GM23338 (cell line): ENCODE results near the gene CHN1. TPM values are rescaled to one million over a fixed set of nuclear protein-coding genes. Genes with fewer than 3 reads are reported as not detected.
A peak's percentile ranks its signal among the peaks of the same experiment; 100 is the strongest.

ENCODE experiments used
- ATAC-seq: fragments of 200-7000 bp; cut with Tn5 transposase; 3 replicates; pipeline ENCODE4 v1.9.1; 2020
- DNase-seq: peaks from one replicate; pipeline ENCODE4 v3.0.0-alpha.2; 2015; ENCODE audit warnings: low spot score
- H2AFZ ChIP-seq: fragments of 200-600 bp; sonication (generic); 2 replicates; pipeline ENCODE4 v1.8.0; 2016; ENCODE audit warnings: antibody characterized with exemption, mild to moderate bottlenecking, moderate library complexity
- H3F3A ChIP-seq: fragments of 200-600 bp; sonication (generic); replicated peaks from 2 replicates; pipeline ENCODE4 v1.8.0; 2017; ENCODE audit warnings: antibody characterized with exemption, mixed run types, low read depth
- H3K27ac ChIP-seq: fragments of 200-600 bp; sonication (generic); 2 replicates; pipeline ENCODE4 v1.6.1; 2016; ENCODE audit warnings: low read depth
- H3K27me3 ChIP-seq: fragments of 200-600 bp; sonication (generic); 2 replicates; pipeline ENCODE4 v1.8.0; 2016; ENCODE audit warnings: mild to moderate bottlenecking, mixed run types, moderate library complexity; ENCODE audit not compliant: insufficient read depth
- H3K36me3 ChIP-seq: fragments of 200-600 bp; sonication (generic); 2 replicates; pipeline ENCODE4 v1.8.0; 2016; ENCODE audit warnings: mild to moderate bottlenecking; ENCODE audit not compliant: insufficient read depth
- H3K4me1 ChIP-seq: fragments of 200-600 bp; sonication (generic); 2 replicates; pipeline ENCODE4 v1.8.0; 2016; ENCODE audit warnings: mild to moderate bottlenecking, moderate library complexity; ENCODE audit not compliant: insufficient read depth
- H3K4me2 ChIP-seq: fragments of 200-600 bp; sonication (generic); 2 replicates; pipeline ENCODE4 v1.7.1; 2017; ENCODE audit warnings: mixed run types
- H3K4me3 ChIP-seq: fragments of 200-600 bp; sonication (generic); 2 replicates; pipeline ENCODE4 v1.6.1; 2016; ENCODE audit warnings: mixed run types
- H3K79me2 ChIP-seq: fragments of 200-600 bp; sonication (generic); replicated peaks from 2 replicates; pipeline ENCODE4 v1.8.0; 2017; ENCODE audit warnings: mild to moderate bottlenecking; ENCODE audit not compliant: insufficient read depth
- H3K9me2 ChIP-seq: fragments of 200-600 bp; sonication (generic); 2 replicates; pipeline ENCODE4 v1.8.0; 2017; ENCODE audit not compliant: insufficient read depth
- H4K20me1 ChIP-seq: fragments of 200-600 bp; sonication (generic); replicated peaks from 2 replicates; pipeline ENCODE4 v1.8.0; 2017; ENCODE audit warnings: mild to moderate bottlenecking; ENCODE audit not compliant: insufficient read depth
- H3K27ac Mint-ChIP-seq: 2 replicates; pipeline ENCODE4 v1.8.0; 2020; ENCODE audit warnings: inconsistent platforms, mild to moderate bottlenecking, moderate library complexity, mixed read lengths
- H3K27me3 Mint-ChIP-seq: 3 replicates; pipeline ENCODE4 v1.8.0; 2022; ENCODE audit warnings: low read depth, mild to moderate bottlenecking, moderate library complexity, mixed read lengths, inconsistent platforms; ENCODE audit not compliant: insufficient read depth, poor library complexity
- H3K36me3 Mint-ChIP-seq: 3 replicates; pipeline ENCODE4 v1.8.0; 2021; ENCODE audit warnings: low read depth, mild to moderate bottlenecking, inconsistent platforms, moderate library complexity, mixed read lengths
- H3K4me1 Mint-ChIP-seq: 3 replicates; pipeline ENCODE4 v1.8.0; 2020; ENCODE audit warnings: mild to moderate bottlenecking, inconsistent platforms, mixed read lengths
- H3K4me3 Mint-ChIP-seq: 3 replicates; pipeline ENCODE4 v1.8.0; 2021; ENCODE audit warnings: moderate library complexity, mild to moderate bottlenecking, inconsistent platforms, mixed read lengths
- H3K9me3 Mint-ChIP-seq: 3 replicates; pipeline ENCODE4 v1.8.0; 2020; ENCODE audit warnings: moderate library complexity, mild to moderate bottlenecking, inconsistent platforms, mixed read lengths
- CREB1 ChIP-seq: fragments of 250-450 bp; sonication (Bioruptor Pico); IDR thresholded peaks from 2 replicates; pipeline ENCODE4 v1.5.0; 2020; ENCODE audit warnings: low read depth, mild to moderate bottlenecking, moderate library complexity
- EZH2phosphoT487 ChIP-seq: fragments of 200-600 bp; sonication (generic); IDR thresholded peaks from one replicate; pipeline ENCODE4 v1.8.1; 2018; ENCODE audit warnings: antibody characterized with exemption; ENCODE audit not compliant: unreplicated experiment
- JUNB ChIP-seq: IDR thresholded peaks from one replicate; pipeline ENCODE4 v1.6.1; 2016; ENCODE audit warnings: antibody characterized with exemption; ENCODE audit not compliant: unreplicated experiment
- NANOG ChIP-seq: IDR thresholded peaks from 2 replicates; pipeline ENCODE4 v1.6.1; 2016; ENCODE audit warnings: antibody characterized with exemption, borderline replicate concordance
- POLR2AphosphoS5 ChIP-seq: IDR thresholded peaks from 2 replicates; pipeline ENCODE4 v1.6.1; 2016; ENCODE audit warnings: antibody characterized with exemption, low read depth
- STAT1 ChIP-seq: IDR thresholded peaks from one replicate; pipeline ENCODE4 v1.6.1; 2016; ENCODE audit warnings: antibody characterized with exemption; ENCODE audit not compliant: unreplicated experiment
- ZNF114 ChIP-seq: fragments of 250-450 bp; sonication (Bioruptor Pico); IDR thresholded peaks from 2 replicates; pipeline ENCODE4 v1.5.0; 2020; ENCODE audit warnings: mild to moderate bottlenecking, moderate library complexity
- ZNF331 ChIP-seq: fragments of 250-450 bp; sonication (Bioruptor Pico); IDR thresholded peaks from 2 replicates; pipeline ENCODE4 v1.5.0; 2020; ENCODE audit warnings: low read depth, mild to moderate bottlenecking, moderate library complexity
- polyA plus RNA-seq: library from polyadenylated mRNA; unstranded; fragments of >200 nt; fragmentation: Nextera tagmentation; extraction: Ambion mirVana; gene quantifications from 2 replicates; pipeline ENCODE4 v1.2.1, GENCODE V29; 2016
- total RNA-seq: library from RNA; depleted of rRNA; stranded (reverse); fragments of >200 nt; shearing (Covaris generic); gene quantifications from 2 replicates; pipeline ENCODE4 v1.2.3, GENCODE V29; 2014
- TF ChIP-seq, protein P1 (sequence below): fragments of 250-450 bp; sonication (Bioruptor Pico); IDR thresholded peaks from 2 replicates; pipeline ENCODE4 v1.5.0; 2020; ENCODE audit warnings: mild to moderate bottlenecking, moderate library complexity
- TF ChIP-seq, protein P2 (sequence below): IDR thresholded peaks from 2 replicates; pipeline ENCODE4 v1.6.1; 2016; ENCODE audit warnings: antibody characterized with exemption
- TF ChIP-seq, protein P3 (sequence below), 2 experiments: fragments of 200-600 bp in 1 of 2; sonication (generic) in 1 of 2; conservative IDR thresholded peaks; 2 replicates each; pipeline versions ENCODE4 v1.5.1 to v1.6.1; 2016 to 2017; ENCODE audit warnings: antibody characterized with exemption in 2 of 2, low read depth in 2 of 2, mild to moderate bottlenecking in 2 of 2, moderate library complexity in 1 of 2
- TF ChIP-seq, protein P4 (sequence below): IDR thresholded peaks from one replicate; pipeline ENCODE4 v1.6.1; 2018; ENCODE audit warnings: antibody characterized with exemption; ENCODE audit not compliant: unreplicated experiment

The CHN1 gene
- total and polyA plus RNA-seq, 2 experiments from 2014 or later = 28.1 to 36.5 TPM

DNA sequence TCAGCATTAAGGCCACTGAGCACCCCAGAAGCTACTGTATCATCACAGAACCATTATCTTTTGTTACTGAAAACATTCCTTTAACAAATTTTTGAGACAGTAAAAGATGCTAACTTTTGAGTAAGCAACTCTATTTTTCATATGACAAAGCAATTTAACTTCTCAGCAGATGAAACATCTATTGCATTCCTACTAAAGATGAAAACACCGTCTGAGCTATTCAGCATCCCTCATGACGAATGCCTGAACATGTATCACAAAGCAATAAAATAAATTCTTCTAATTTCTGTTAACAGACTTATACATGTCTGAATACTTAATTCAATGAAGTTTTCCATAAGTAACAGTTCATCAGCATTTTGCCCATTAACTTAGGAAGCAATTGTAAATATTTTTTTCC, 23.9 kb downstream of the CHN1 start (continued):
- TF ChIP-seq, protein P1, sequence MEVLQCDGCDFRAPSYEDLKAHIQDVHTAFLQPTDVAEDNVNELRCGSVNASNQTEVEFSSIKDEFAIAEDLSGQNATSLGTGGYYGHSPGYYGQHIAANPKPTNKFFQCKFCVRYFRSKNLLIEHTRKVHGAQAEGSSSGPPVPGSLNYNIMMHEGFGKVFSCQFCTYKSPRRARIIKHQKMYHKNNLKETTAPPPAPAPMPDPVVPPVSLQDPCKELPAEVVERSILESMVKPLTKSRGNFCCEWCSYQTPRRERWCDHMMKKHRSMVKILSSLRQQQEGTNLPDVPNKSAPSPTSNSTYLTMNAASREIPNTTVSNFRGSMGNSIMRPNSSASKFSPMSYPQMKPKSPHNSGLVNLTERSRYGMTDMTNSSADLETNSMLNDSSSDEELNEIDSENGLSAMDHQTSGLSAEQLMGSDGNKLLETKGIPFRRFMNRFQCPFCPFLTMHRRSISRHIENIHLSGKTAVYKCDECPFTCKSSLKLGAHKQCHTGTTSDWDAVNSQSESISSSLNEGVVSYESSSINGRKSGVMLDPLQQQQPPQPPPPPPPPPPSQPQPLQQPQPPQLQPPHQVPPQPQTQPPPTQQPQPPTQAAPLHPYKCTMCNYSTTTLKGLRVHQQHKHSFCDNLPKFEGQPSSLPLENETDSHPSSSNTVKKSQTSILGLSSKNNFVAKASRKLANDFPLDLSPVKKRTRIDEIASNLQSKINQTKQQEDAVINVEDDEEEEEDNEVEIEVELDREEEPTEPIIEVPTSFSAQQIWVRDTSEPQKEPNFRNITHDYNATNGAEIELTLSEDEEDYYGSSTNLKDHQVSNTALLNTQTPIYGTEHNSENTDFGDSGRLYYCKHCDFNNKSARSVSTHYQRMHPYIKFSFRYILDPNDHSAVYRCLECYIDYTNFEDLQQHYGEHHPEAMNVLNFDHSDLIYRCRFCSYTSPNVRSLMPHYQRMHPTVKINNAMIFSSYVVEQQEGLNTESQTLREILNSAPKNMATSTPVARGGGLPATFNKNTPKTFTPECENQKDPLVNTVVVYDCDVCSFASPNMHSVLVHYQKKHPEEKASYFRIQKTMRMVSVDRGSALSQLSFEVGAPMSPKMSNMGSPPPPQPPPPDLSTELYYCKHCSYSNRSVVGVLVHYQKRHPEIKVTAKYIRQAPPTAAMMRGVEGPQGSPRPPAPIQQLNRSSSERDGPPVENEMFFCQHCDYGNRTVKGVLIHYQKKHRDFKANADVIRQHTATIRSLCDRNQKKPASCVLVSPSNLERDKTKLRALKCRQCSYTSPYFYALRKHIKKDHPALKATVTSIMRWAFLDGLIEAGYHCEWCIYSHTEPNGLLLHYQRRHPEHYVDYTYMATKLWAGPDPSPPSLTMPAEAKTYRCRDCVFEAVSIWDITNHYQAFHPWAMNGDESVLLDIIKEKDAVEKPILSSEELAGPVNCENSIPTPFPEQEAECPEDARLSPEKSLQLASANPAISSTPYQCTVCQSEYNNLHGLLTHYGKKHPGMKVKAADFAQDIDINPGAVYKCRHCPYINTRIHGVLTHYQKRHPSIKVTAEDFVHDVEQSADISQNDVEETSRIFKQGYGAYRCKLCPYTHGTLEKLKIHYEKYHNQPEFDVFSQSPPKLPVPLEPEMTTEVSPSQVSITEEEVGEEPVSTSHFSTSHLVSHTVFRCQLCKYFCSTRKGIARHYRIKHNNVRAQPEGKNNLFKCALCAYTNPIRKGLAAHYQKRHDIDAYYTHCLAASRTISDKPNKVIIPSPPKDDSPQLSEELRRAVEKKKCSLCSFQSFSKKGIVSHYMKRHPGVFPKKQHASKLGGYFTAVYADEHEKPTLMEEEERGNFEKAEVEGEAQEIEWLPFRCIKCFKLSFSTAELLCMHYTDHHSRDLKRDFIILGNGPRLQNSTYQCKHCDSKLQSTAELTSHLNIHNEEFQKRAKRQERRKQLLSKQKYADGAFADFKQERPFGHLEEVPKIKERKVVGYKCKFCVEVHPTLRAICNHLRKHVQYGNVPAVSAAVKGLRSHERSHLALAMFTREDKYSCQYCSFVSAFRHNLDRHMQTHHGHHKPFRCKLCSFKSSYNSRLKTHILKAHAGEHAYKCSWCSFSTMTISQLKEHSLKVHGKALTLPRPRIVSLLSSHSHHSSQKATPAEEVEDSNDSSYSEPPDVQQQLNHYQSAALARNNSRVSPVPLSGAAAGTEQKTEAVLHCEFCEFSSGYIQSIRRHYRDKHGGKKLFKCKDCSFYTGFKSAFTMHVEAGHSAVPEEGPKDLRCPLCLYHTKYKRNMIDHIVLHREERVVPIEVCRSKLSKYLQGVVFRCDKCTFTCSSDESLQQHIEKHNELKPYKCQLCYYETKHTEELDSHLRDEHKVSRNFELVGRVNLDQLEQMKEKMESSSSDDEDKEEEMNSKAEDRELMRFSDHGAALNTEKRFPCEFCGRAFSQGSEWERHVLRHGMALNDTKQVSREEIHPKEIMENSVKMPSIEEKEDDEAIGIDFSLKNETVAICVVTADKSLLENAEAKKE (CRISPR knock-in tag) = no peak
- no peak for TF ChIP-seq CREB1 (CRISPR knock-in tag)
- TF ChIP-seq, protein P2, sequence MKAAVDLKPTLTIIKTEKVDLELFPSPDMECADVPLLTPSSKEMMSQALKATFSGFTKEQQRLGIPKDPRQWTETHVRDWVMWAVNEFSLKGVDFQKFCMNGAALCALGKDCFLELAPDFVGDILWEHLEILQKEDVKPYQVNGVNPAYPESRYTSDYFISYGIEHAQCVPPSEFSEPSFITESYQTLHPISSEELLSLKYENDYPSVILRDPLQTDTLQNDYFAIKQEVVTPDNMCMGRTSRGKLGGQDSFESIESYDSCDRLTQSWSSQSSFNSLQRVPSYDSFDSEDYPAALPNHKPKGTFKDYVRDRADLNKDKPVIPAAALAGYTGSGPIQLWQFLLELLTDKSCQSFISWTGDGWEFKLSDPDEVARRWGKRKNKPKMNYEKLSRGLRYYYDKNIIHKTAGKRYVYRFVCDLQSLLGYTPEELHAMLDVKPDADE = no peak

DNA sequence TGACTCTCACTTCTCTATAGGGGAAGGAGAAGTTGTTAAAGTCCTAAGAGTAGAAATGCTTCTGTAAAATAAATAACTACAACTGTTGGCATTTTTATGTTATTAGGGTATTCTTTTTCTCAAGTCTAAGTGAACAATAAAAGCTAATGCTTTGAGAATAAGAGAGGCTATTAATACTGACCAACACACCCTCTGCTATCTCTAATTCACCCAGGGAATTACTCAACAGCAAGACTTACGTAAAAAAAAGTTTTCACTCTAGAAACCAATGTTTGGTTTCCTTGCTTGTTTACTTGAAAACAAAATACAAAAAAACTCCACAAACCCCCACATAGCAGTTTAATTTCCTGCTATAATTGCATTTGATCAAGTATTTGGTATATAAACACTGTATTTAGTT, 25.2 kb downstream of the CHN1 start:
- H3K4me3 Mint-ChIP-seq = no peak overlapping the region
- TF ChIP-seq, protein P3, sequence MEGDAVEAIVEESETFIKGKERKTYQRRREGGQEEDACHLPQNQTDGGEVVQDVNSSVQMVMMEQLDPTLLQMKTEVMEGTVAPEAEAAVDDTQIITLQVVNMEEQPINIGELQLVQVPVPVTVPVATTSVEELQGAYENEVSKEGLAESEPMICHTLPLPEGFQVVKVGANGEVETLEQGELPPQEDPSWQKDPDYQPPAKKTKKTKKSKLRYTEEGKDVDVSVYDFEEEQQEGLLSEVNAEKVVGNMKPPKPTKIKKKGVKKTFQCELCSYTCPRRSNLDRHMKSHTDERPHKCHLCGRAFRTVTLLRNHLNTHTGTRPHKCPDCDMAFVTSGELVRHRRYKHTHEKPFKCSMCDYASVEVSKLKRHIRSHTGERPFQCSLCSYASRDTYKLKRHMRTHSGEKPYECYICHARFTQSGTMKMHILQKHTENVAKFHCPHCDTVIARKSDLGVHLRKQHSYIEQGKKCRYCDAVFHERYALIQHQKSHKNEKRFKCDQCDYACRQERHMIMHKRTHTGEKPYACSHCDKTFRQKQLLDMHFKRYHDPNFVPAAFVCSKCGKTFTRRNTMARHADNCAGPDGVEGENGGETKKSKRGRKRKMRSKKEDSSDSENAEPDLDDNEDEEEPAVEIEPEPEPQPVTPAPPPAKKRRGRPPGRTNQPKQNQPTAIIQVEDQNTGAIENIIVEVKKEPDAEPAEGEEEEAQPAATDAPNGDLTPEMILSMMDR (conservative IDR thresholded peaks at IDR 0.05; ENCODE audit: low read depth in 2 of 2) = no peak
- TF ChIP-seq EZH2phosphoT487 (no peak), STAT1 (no peak), CREB1 (CRISPR knock-in tag) (no peak), ZNF114 (CRISPR knock-in tag) (no peak), NANOG (no peak), ZNF331 (CRISPR knock-in tag) (no peak), JUNB (no peak), POLR2AphosphoS5 (no peak)
- TF ChIP-seq, protein P4, sequence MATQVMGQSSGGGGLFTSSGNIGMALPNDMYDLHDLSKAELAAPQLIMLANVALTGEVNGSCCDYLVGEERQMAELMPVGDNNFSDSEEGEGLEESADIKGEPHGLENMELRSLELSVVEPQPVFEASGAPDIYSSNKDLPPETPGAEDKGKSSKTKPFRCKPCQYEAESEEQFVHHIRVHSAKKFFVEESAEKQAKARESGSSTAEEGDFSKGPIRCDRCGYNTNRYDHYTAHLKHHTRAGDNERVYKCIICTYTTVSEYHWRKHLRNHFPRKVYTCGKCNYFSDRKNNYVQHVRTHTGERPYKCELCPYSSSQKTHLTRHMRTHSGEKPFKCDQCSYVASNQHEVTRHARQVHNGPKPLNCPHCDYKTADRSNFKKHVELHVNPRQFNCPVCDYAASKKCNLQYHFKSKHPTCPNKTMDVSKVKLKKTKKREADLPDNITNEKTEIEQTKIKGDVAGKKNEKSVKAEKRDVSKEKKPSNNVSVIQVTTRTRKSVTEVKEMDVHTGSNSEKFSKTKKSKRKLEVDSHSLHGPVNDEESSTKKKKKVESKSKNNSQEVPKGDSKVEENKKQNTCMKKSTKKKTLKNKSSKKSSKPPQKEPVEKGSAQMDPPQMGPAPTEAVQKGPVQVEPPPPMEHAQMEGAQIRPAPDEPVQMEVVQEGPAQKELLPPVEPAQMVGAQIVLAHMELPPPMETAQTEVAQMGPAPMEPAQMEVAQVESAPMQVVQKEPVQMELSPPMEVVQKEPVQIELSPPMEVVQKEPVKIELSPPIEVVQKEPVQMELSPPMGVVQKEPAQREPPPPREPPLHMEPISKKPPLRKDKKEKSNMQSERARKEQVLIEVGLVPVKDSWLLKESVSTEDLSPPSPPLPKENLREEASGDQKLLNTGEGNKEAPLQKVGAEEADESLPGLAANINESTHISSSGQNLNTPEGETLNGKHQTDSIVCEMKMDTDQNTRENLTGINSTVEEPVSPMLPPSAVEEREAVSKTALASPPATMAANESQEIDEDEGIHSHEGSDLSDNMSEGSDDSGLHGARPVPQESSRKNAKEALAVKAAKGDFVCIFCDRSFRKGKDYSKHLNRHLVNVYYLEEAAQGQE = no peak
- TF ChIP-seq, protein P2 = no peak
- no peak overlapping the region for H3K27ac ChIP-seq
- DNase-seq (no peak), ATAC-seq (no peak)
- peaks cover 22% of the 10 kb centered on the region for H3K4me1 ChIP-seq
- no peaks in the 10 kb centered on the region for H3K9me3 Mint-ChIP-seq
- no peak overlapping the region for H3K4me2 ChIP-seq
- H3K27ac Mint-ChIP-seq = 0 out of 2 replicates have a peak overlapping the region, but pooled peaks have one; percentile 36
- H3K9me2 ChIP-seq = no peaks in the 10 kb centered on the region
- H3K4me1 Mint-ChIP-seq = peaks cover 33% of the 10 kb centered on the region
- H3K36me3 Mint-ChIP-seq = peaks cover 8% of the 10 kb centered on the region; the same call in 2 of the 3 replicates
- no peak overlapping the region for H3K4me3 ChIP-seq
- no peaks in the 10 kb centered on the region for H4K20me1 ChIP-seq
- no peak overlapping the region for H2AFZ ChIP-seq
- no peaks in the 10 kb centered on the region for H3F3A ChIP-seq
- no peaks in the 10 kb centered on the region for H3K27me3 ChIP-seq
- no peaks in the 10 kb centered on the region for H3K36me3 ChIP-seq
- H3K27me3 Mint-ChIP-seq = peaks cover 1% of the 10 kb centered on the region
- peaks cover 98% of the 10 kb centered on the region for H3K79me2 ChIP-seq
